ENCODE results near the gene ZBTB12.

The ZBTB12 gene

DNA sequence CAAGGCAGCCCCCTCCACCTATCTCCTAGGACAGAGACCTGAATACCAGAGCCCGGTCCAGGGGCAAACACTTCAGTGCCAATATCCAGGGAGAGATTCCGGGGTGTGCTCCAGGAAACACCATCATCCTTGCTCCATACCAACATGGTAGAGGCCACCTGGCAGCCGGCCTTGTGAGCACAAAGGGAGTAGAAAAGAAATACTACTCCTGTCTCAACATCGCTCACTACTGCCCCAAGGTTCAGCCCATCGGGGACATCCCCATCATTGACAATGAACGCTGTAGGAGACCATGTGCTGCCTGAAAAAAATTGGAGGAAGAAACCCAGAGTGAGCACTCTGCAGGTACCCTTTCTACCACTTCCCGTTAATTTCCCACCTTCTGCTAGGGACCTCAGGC, 40.7 kb downstream of the ZBTB12 start:
- H3K4me1 ChIP-seq (ENCODE audit: control insufficient read depth, insufficient read depth, low read length) = no peaks in the 10 kb centered on the region
- peaks cover 0 to 42% of the 10 kb centered on the region in 2 experiments; a peak in 2 of 3 replicates for H3K36me3 ChIP-seq (ENCODE audit: control insufficient read depth in 2 of 2, insufficient read depth in 1 of 2, low read length in 2 of 2)
- TF ChIP-seq ZNF777 (tag by site-specific recombination; IDR thresholded peaks at IDR 0.05; ENCODE audit: borderline replicate concordance) = no peak
- TF ChIP-seq ZNF121 (tag by site-specific recombination; IDR thresholded peaks at IDR 0.05) = no peak
- TF ChIP-seq ZNF558 (tag by site-specific recombination; IDR thresholded peaks at IDR 0.05) = no peak
- TF ChIP-seq ZSCAN30 (tag by site-specific recombination; IDR thresholded peaks at IDR 0.05) = no peak
- TF ChIP-seq SCRT2 (tag by site-specific recombination; IDR thresholded peaks at IDR 0.05) = no peak
- TF ChIP-seq ZXDB (tag by site-specific recombination; IDR thresholded peaks at IDR 0.05) = no peak
- TF ChIP-seq ZNF639 (tag by site-specific recombination; IDR thresholded peaks at IDR 0.05) = no peak
- no peak for TF ChIP-seq ZNF76 (tag by site-specific recombination; IDR thresholded peaks at IDR 0.05; ENCODE audit: borderline replicate concordance, low read depth)
- no peak for TF ChIP-seq ZFP37 (tag by site-specific recombination; IDR thresholded peaks at IDR 0.05)
- TF ChIP-seq KLF16 (tag by site-specific recombination; IDR thresholded peaks at IDR 0.05) = no peak
- TF ChIP-seq, protein P1, sequence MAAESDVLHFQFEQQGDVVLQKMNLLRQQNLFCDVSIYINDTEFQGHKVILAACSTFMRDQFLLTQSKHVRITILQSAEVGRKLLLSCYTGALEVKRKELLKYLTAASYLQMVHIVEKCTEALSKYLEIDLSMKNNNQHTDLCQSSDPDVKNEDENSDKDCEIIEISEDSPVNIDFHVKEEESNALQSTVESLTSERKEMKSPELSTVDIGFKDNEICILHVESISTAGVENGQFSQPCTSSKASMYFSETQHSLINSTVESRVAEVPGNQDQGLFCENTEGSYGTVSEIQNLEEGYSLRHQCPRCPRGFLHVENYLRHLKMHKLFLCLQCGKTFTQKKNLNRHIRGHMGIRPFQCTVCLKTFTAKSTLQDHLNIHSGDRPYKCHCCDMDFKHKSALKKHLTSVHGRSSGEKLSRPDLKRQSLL (tag by site-specific recombination; IDR thresholded peaks at IDR 0.05) = no peak
- TF ChIP-seq ZNF747 (tag by site-specific recombination; IDR thresholded peaks at IDR 0.05) = no peak
- TF ChIP-seq IKZF3 (tag by site-specific recombination; IDR thresholded peaks at IDR 0.05) = no peak
- TF ChIP-seq ZNF776 (tag by site-specific recombination; IDR thresholded peaks at IDR 0.05; ENCODE audit: borderline replicate concordance) = no peak
- TF ChIP-seq ZFHX2 (tag by site-specific recombination; conservative IDR thresholded peaks at IDR 0.05) = no peak
- TF ChIP-seq ZNF549 (tag by site-specific recombination; IDR thresholded peaks at IDR 0.05) = no peak
- TF ChIP-seq, protein P2, sequence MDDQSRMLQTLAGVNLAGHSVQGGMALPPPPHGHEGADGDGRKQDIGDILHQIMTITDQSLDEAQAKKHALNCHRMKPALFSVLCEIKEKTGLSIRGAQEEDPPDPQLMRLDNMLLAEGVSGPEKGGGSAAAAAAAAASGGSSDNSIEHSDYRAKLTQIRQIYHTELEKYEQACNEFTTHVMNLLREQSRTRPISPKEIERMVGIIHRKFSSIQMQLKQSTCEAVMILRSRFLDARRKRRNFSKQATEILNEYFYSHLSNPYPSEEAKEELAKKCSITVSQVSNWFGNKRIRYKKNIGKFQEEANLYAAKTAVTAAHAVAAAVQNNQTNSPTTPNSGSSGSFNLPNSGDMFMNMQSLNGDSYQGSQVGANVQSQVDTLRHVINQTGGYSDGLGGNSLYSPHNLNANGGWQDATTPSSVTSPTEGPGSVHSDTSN (CRISPR knock-in tag; IDR thresholded peaks at IDR 0.05) = no peak
- no peak for TF ChIP-seq ZNF654 (tag by site-specific recombination; IDR thresholded peaks at IDR 0.05; ENCODE audit: low read depth)
- no peak for TF ChIP-seq ELK4 (IDR thresholded peaks at IDR 0.05; ENCODE audit: borderline replicate concordance, low read depth, low read length)
- TF ChIP-seq ZNF16 (tag by site-specific recombination; IDR thresholded peaks at IDR 0.05; ENCODE audit: low read depth) = no peak
- CTCF ChIA-PET = interaction anchor here (0.5 to 1.5 kb wide), 2 partner anchors 78 to 199 kb away, joined by 3 to 7 read pairs; no protein-coding TSS in a partner anchor
- H3K9me3 ChIP-seq (ENCODE audit: control insufficient read depth, insufficient read depth, low read depth, low read length) = no peaks in the 10 kb centered on the region
- no peak overlapping the region for H3K4me3 ChIP-seq (ENCODE audit: low read depth, low read length)
- no peak overlapping the region for H3K27ac ChIP-seq (ENCODE audit: extremely low read depth, low read depth, low read length)
- POLR2A ChIA-PET = interaction anchor here (1.3 kb wide), 1 partner anchor 34 kb away, joined by 3 read pairs; the partner anchor contains the start of gene HSPA1B

- Histone ChIP-seq H3K27ac (ENCODE audit: extremely low read depth, low read depth, low read length) (no peak overlapping the region), H3K9me3 (ENCODE audit: control insufficient read depth, insufficient read depth, low read depth, low read length) (no peaks in the 10 kb centered on the region), H3K4me1 (ENCODE audit: control insufficient read depth, insufficient read depth, low read length) (no peaks in the 10 kb centered on the region), H3K4me3 (ENCODE audit: low read depth, low read length) (no peak overlapping the region), H3K36me3 (ENCODE audit: control insufficient read depth in 2 of 2, insufficient read depth in 1 of 2, low read length in 2 of 2) (peaks cover 0 to 44% of the 10 kb centered on the region in 2 experiments; a peak in 2 of 3 replicates)
- CTCF ChIA-PET = interaction anchor here (0.9 to 1.5 kb wide), 3 partner anchors 79 to 188 kb away, joined by 3 to 4 read pairs (median 3); no protein-coding TSS in a partner anchor
- POLR2A ChIA-PET = interaction anchor here (0.5 to 2.0 kb wide), 4 partner anchors 19 to 46 kb away, joined by 3 to 7 read pairs (median 4); partner anchors contain the start of gene HSPA1B
- TF ChIP-seq ZNF48 (tag by site-specific recombination; IDR thresholded peaks at IDR 0.05) (no peak), ZNF157 (tag by site-specific recombination; IDR thresholded peaks at IDR 0.05) (no peak), ZNF184 (tag by site-specific recombination; IDR thresholded peaks at IDR 0.05) (no peak), ZNF140 (tag by site-specific recombination; IDR thresholded peaks at IDR 0.05) (no peak), TSHZ1 (tag by site-specific recombination; IDR thresholded peaks at IDR 0.05; ENCODE audit: borderline replicate concordance) (no peak)
- TF ChIP-seq, protein P3, sequence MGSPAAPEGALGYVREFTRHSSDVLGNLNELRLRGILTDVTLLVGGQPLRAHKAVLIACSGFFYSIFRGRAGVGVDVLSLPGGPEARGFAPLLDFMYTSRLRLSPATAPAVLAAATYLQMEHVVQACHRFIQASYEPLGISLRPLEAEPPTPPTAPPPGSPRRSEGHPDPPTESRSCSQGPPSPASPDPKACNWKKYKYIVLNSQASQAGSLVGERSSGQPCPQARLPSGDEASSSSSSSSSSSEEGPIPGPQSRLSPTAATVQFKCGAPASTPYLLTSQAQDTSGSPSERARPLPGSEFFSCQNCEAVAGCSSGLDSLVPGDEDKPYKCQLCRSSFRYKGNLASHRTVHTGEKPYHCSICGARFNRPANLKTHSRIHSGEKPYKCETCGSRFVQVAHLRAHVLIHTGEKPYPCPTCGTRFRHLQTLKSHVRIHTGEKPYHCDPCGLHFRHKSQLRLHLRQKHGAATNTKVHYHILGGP (tag by site-specific recombination; IDR thresholded peaks at IDR 0.05) = no peak
Measured at GRCh38 chr6:31860349-31860748, 41.5 kb downstream of the ZBTB12 start.
